AG10803 (cell line): ENCODE results near the gene PLEKHJ1.

ENCODE experiments used
- DNase-seq: peaks from one replicate; pipeline ENCODE4 v3.0.0; 2010; ENCODE audit warnings: low read depth
- H3K4me3 ChIP-seq: 2 replicates; pipeline ENCODE4 v1.5.1; 2011; ENCODE audit warnings: mild to moderate bottlenecking, low read length, control low read depth
- TF ChIP-seq, protein P1 (sequence below): conservative IDR thresholded peaks from 2 replicates; pipeline ENCODE4 v1.5.1; 2011; ENCODE audit warnings: mild to moderate bottlenecking, low read length, control low read depth, inconsistent platforms

PLEKHJ1 gene

DNA sequence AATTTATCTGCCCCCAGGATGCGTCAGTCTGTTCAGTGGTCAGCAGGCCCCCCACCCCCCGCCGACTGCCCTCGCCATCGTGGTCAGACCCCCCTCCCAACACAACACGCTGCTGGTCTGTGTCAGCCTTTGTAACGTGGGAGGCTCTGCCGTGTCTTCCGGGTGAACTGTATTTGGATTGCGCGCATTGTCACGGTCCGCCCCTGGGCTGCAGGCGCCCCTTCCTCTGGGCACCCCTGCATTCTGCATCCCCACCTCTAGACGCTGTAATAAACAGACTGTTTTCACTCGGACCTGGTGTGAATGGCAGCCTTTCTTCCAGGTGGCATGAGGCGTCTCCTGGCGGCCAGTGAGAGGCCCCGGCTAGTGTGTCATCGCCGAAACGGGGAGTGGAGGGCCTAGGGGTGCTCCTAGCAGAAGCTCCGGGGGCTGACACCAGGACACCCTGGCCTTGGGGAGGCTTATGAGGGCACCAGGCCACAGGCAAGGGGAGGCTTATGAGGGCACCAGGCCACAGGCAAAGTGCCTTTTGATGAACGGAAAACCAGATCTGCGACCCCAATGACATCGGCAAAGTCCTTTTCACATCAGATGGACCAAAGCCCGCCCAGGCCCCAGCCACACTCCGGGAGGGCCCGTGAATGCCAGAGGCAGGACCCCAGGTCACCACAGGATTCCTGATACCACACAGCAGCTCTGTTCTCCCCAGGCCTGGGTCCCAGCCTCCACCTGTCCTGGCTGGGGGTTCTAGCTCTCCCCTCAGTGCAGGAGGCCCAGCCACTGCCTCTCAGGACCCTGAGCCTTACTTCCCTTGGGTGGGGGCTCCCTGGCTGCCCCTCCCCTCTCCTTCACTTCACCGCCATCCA, 3.6 kb downstream of the PLEKHJ1 start:
- H3K4me3 ChIP-seq = no peak overlapping the region
- no peak for DNase-seq
- TF ChIP-seq, protein P1, sequence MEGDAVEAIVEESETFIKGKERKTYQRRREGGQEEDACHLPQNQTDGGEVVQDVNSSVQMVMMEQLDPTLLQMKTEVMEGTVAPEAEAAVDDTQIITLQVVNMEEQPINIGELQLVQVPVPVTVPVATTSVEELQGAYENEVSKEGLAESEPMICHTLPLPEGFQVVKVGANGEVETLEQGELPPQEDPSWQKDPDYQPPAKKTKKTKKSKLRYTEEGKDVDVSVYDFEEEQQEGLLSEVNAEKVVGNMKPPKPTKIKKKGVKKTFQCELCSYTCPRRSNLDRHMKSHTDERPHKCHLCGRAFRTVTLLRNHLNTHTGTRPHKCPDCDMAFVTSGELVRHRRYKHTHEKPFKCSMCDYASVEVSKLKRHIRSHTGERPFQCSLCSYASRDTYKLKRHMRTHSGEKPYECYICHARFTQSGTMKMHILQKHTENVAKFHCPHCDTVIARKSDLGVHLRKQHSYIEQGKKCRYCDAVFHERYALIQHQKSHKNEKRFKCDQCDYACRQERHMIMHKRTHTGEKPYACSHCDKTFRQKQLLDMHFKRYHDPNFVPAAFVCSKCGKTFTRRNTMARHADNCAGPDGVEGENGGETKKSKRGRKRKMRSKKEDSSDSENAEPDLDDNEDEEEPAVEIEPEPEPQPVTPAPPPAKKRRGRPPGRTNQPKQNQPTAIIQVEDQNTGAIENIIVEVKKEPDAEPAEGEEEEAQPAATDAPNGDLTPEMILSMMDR = no peak

DNA sequence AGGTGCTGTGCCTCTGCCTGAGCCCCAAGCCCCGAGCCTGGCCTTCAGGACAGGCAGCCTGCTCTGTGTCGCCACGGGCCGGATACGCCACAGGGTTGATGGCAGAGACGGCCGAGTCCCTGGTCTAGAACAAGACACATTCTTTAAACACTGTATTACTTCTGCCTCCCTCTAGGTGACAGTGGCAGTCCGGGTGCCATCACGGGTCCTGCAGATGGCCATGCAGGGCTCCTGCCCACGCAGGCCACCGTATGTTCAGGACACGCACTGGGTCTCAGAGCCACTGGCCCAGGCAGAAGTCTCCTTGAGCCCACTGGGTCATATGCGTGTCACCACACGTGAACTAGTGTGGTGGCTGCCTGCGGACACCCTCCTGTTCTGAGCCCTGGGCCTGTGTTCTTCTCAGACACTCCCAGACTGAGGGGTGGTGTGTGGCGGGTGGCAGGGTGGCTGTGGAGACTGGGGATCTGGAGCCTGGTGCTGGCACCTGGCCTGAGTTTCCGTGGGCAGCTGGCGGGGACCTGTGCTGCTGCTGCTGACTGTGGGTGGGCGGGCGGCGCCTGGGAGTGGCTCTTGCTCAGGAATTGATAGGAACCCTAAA, 4.4 kb downstream of the PLEKHJ1 start:
- TF ChIP-seq, protein P1 = peak; percentile 24
- no peak for DNase-seq
- no peak overlapping the region for H3K4me3 ChIP-seq

DNA sequence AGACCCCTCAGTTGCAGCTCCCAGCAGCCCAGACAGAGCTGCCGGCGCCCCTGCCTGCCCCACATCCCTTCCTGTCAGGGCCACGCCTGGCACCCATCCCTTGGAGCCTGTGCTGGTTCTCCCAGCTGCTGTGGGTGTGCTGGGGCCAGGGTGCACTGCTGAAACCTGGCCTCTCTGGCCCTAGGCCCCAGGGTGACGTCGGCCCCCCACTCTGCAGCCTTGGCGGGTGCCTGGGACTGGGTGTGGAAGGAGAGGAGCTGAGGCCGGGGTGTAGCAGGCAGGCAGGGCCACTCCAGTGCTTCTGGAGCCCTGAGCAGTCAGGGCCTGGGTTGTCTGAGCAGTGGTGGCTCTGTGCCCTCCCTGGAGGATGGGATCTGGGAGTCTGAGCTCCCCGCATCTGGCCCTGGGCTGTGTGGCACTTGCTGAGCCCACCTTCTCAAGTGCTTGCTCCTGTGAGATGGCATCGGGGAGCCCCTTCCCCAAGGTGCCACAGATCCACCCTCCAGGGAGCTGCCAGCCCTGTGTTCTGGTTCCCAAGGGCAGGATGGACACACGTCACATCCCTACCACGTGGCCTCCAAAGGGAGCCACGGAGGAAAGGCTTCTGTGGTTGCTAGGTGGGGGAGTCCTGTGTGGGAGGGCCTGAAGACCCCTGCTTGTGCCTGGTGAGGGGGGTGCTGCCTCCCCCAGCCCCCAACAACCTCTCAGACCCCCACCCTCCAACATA, 5.2 kb downstream of the PLEKHJ1 start:
- TF ChIP-seq, protein P1 = no peak
- H3K4me3 ChIP-seq = no peak overlapping the region
- DNase-seq = no peak

DNA sequence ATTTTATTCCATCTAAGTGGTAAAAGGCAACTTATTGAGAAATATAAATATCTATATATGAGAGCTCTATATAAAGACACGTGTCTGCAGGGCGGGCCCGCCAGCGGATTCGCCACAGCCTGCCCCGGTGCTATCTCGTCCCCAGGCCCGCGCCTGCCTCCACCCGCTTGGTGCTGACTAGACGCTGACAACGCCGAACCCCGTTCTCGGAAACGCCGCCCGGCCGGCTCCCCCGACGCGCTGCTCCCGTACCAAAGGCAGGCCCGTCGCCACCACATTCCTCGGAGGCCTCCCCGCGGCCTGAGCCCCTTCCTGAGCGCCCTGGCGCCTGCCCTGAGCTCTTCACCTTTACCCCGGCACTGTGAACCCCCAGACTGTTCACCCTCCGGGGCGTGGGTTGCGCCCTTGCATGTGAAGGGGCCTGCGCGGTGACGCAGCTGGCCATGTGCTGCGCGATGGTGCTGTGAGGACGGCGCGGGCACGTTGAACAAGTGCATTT, 6.0 kb downstream of the PLEKHJ1 start:
- TF ChIP-seq, protein P1 = no peak
- H3K4me3 ChIP-seq = no peak overlapping the region
- DNase-seq = no peak

DNA sequence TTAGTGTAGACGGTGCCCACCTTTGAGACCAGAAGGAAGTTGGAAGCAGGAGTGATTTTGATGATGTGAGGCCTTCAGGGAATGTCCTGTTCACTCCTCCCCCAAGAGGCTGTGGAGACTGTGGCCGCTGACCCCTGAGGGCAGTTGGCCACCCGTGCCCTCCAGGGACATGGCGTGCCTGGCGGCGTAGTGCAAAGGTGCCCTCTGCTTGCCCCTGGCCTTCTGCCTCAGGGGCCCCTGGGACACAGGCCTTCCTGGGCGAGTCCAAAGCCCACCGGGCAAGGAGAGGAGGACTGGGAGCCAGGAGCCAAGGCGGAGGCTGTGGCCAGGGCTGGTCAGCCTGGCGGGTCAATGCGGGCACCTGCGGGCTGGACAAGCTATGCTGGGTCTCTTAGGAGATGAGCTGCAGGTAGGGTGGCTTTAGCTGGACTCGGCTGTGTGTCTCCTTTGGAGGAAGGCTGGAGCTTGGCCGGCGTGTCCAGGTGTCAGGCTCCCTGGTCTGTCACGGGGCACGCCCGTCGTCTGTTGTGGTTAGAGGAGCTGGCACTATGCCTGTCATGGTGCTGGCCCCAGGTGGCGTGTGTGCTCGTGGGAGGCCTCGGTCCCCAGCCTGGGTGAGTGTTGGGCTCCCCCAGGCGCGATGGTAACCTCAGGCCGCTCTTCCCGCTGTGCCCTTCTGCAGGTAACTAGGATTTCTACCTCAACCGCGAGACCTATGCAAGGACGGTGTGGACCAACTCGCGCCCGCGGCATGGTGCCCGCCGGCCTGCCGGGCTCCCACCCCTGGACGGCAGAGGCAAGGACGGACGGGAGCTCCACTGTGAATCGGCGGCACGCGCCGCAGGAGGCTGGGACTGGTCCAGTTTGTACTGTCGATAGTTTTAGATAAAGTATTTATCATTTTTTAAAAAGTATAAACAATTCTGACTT, 6.8 kb downstream of the PLEKHJ1 start:
- H3K4me3 ChIP-seq = no peak overlapping the region
- DNase-seq = no peak

More for the DNA sequence above, 6.8 kb downstream of the PLEKHJ1 start:
- TF ChIP-seq, protein P1 = no peak
